HG02973 (cell line): ENCODE results near the gene POLR1A.

Experiments
- ATAC-seq: cut with Tn5 transposase; IDR thresholded peaks from one replicate; pipeline ENCODE4 v1.9.1; 2021; ENCODE audit warnings: moderate library complexity; ENCODE audit not compliant: unreplicated experiment

Gene POLR1A

GRCh38 chr2:86105252-86105968 is at the start of gene POLR1A:
POLR1A (minus strand) TSS chr2:86105886; CDS start chr2:86105776, 110 bp downstream.
- peak; percentile 50 for ATAC-seq

DNA sequence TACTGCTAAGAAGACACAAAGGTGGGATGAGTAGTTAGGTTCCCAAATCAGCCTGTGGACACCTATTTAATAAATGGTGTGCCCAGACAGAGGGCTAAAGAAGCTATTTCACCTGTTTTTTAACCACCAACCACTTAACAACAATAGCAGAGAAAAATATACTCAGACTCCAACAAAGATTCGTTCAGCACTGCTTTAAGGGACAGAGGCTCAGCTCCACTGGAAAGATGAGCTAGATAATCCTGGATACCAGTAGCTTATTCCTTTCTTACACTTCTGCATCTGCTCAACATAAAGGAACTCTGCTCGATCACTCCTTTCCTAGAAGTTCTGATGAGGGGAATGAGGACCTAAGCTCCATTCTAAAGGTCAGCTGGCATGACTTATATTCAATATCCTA is 44.8 kb upstream of the POLR1A start:
- no peak for ATAC-seq

DNA sequence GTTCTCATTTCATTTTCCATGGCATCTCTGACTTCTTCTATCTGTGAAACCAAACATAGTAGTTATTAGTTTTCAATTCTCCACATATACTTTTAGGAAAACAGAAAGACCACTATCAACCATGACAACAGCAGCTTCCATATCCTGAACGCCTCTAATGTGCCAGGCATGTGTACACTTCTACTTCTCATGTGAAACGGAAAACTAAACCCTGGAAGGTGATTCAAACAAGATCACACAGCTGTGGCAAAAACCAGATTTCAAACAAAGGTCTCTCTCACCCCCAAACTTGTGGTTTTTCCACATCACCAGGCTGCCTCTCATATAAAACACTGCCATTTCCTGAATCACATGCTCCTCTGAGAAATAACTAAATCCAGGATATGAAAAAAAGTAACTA is 42.1 kb upstream of the POLR1A start:
- ATAC-seq = no peak

- no peak for ATAC-seq
Observed at GRCh38 chr2:86143926-86144685, 38.4 kb upstream of the POLR1A start.

- ATAC-seq = no peak
Observed at GRCh38 chr2:86143307-86143706, 37.6 kb upstream of the POLR1A start.

DNA sequence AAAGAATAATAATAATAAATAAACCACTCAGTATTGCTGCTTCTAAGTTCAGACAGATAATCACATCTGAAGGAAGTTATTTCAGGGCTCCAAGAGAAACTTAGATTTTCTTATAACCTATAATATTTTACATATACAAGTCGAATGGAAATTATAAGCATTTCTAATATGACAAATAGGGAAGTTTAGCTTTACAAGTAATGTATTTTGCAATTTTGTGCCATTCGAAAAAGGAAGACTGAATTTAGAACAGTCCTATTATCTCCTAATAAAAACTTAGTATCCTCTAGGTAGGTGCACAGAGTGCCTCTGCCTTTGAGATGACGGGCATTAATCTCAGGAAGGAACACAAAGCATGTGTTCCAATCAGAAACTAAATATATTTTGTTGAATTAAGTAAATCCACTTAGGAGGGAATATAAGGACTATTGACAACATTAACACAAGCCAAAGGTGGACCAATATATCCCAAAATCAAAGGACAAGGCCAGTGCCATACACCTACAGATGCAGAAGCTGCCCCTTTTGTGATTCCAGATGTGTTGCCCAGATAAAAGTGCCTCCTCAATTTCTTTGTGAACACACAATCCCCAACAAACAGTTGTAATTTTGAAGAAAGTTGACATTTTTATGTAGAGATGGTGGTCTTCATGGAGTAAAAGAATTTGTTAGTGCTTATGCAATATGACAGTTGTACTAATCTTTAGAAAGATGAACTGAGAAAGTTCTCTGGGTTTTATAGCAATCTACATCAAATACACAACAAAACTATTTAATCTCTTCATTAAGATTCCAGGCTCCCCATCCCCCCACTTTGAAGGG is 37.0 kb upstream of the POLR1A start:
- no peak for ATAC-seq

DNA sequence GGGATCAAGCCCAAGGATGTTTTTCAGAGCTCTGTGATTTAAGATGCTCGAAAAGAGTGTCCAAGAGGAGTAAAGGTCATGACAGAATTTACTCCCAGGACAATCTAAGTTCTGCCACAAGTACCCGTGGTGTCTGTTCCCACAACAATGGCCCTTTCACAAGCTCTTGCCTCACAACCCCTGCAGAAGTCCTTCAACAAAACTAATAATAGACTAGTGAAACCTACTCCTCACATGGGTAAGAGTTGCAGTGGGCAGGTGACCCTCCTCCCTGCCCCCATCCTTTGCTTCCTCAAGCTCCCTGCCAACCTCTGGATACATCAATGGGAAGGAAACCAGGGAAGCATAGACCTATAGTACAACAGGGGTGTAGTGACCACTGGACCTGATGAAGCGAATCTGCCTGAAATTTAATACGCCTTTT is 35.3 kb upstream of the POLR1A start:
- ATAC-seq = no peak

- no peak for ATAC-seq
Observed at GRCh38 chr2:86139981-86140380, 34.3 kb upstream of the POLR1A start.

GRCh38 chr2:86138736-86139625 is 33.3 kb upstream of the POLR1A start:
- ATAC-seq = no peak

DNA sequence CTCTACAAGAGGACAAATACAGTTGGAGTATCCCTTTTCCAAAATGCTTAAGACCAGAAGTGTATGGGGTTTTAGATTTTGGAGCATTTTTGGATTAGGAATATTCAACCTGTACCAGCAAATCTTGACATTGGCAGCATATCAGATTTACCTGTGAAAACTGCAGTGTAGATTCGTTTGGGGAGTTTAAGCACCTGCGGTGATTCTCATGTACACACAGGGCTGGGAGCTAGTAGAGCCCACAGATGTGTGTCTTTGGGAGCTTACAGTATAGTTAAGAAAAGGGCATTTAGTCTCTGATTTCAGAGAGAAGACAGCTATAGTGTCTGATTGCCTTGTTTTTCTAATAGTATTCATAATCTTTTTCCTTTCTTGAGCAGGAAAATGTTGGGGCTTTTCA is 30.5 kb upstream of the POLR1A start:
- ATAC-seq = no peak

DNA sequence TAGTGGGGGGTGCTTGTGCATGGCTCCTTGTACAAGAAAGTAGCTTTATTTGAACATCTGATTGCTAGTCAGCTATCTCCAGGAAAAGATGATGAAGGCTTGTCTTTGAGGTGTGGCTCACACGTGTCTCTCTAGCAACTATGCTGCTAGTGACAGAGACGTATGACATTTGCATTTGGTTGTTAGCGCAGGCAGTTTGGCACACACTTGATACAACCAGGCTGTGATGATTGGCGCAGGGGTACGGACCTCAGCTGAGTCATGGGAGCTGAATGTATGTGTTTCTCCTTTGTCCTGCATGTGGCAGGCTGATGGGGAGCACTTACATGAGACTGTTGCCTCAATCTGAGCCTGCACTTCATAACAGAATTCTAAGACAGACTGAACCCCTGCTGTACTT is 30.0 kb upstream of the POLR1A start:
- ATAC-seq = no peak

DNA sequence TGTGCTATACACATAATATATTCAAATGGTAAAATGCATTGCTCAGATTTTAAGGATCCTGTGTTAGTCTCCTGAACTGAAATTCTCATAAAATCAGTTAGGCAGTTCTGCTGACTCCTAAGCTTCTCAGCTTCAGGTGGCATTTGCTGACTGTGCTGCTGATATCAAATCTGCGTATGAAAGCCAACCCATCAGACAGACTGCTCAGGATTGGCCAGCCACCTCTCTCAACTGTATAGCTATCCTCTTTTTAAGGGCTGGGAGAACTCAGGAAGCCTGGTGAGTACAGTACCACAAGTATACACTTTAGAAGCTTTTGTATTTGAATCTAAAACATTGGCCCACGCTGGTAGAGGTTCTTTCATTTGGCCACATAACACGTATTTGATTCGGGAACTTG is 29.0 kb upstream of the POLR1A start:
- no peak for ATAC-seq

DNA sequence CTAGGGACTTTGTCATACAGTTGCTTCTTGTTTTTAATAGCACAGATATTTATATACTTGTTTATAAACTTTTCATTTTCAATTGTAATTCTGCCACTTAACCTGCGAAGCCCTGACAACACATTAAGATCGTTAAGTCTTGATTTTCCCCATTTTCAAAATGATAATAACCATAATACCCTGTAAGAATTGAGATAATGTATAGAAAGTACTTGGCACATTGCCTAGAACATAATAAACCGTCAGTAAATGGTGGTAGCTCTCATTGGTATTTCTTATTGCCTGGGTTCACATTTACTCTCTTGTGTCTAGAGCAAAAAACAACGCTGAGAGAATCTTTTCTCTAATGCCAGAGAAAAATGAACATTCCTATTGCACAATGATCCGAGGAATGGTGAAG is 19.0 kb upstream of the POLR1A start:
- ATAC-seq = no peak

GRCh38 chr2:86123328-86123925 is 17.7 kb upstream of the POLR1A start:
- ATAC-seq = no peak

- ATAC-seq = no peak
Observed at GRCh38 chr2:86118130-86118529, 12.4 kb upstream of the POLR1A start.

- ATAC-seq = no peak
Observed at GRCh38 chr2:86107031-86107430, 1.3 kb upstream of the POLR1A start.

DNA sequence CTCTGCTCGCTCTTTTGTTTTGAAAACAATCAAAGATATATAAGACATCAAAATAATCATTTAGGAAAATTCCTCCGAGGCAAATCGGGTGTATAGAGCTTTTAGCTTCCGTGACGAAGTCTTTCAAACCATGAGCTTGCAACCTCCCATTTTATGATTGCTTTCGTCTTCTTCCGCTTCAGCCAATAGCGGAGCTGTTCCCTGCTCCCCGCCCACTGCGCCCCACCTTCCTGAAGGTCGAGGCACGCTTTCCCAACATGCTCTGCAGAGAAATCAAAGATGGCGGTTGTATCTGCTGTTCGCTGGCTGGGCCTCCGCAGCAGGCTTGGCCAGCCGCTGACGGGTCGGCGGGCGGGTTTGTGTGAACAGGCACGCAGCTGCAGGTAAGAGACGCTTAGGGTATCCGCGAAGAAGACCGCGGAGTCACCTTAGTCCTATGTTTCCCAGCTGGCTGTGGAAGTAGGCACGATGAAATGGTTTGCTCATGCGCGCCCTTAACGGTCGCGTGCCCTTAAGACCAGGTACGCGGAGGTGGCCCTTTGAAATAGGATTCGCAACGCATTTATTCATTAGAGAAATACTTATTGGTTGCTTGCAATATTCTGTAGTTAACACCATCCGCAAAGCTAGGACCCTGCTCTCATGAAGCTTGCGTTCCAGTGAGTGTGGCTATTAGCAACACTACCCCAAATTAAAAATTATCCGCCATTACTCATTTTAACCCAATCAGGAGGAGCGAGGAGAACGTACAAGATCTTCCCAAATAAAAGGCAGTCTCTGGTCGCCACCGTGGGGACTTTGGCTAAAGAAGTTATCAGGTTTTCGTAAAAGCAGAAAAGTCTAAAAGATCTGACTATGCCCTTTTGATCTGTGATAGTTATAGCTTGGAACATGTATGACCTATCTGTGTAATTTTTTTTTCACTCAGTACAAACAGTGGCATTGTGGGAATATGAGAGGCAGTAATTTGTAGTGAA is 571 bp upstream of the POLR1A start, which contains the start of gene PTCD3:
Gene PTCD3 (plus strand): TSS at position 267 of the 977 bp plus-strand sequence. CDS start 13 bp downstream, at position 280.
- ATAC-seq = peak; percentile 86

- no peak for ATAC-seq
Observed at GRCh38 chr2:86102157-86102556, 3.5 kb downstream of the POLR1A start.

DNA sequence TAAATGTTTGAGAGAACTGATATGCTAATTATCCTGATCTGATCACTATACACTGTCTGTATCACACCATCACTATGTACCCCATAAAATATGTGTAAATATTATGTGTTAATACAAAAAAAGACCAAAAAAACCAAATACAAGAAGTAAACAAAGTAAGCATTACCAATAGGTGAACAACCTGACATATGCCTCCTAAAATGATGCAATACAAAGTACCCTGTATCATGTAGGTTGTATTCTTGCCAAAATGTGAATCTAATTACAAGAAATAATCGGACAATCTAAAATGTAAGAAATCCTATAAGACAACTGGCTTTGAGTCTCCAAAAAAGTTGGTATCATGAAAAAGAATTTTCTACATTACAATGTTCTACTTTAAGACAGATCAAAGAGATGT is 7.8 kb downstream of the POLR1A start:
- ATAC-seq = no peak
